Stomach (tissue), 19 donors: ENCODE measurements around the gene CPLX4. TPM values are rescaled to one million over a fixed set of nuclear protein-coding genes. Genes with fewer than 3 reads are reported as not detected.
A peak's percentile ranks its signal among the peaks of the same experiment; 100 is the strongest.

ENCODE experiments used
- DNase-seq, 2 donors: peaks; one replicate each; pipeline versions ENCODE4 v3.0.0 to v3.0.0-alpha.2; 2013 to 2019
- H3K27ac ChIP-seq, 5 donors: fragments of 200-600 bp in 4 of 5; sonication (generic) in 4 of 5; one replicate each; pipeline ENCODE4 v1.5.1; 2013 to 2019; ENCODE audit warnings: mild to moderate bottlenecking in 1 of 5, moderate library complexity in 1 of 5
- H3K27me3 ChIP-seq, 3 donors: fragments of 200-600 bp; sonication (generic); one replicate each; pipeline ENCODE4 v1.5.1; 2017 to 2019; ENCODE audit warnings: mixed run types in 1 of 3
- H3K36me3 ChIP-seq, 4 donors: fragments of 200-600 bp; sonication (generic); 1 replicate in 3 of 4; 2 replicates in 1 of 4; pipeline ENCODE4 v1.5.1; 2016 to 2019
- H3K4me1 ChIP-seq, 4 donors: fragments of 200-600 bp; sonication (generic); one replicate each; pipeline ENCODE4 v1.5.1; 2016 to 2019
- H3K4me3 ChIP-seq, 4 donors: fragments of 200-600 bp; sonication (generic) in 3 of 4; one replicate each; pipeline ENCODE4 v1.5.1; 2016 to 2019; ENCODE audit warnings: mild to moderate bottlenecking in 1 of 4
- H3K9me3 ChIP-seq, 4 donors: fragments of 200-600 bp; sonication (generic); one replicate each; pipeline ENCODE4 v1.5.1; 2016 to 2019
- CTCF ChIP-seq, 7 experiments: fragments of 450-650 bp in 4 of 7; fragments of 200-600 bp in 3 of 7; sonication (generic) in 3 of 7; IDR thresholded peaks; one replicate each; pipeline ENCODE4 v1.5.1; 2016 to 2019; ENCODE audit warnings: antibody characterized with exemption in 7 of 7, control low read depth in 2 of 7, mild to moderate bottlenecking in 1 of 7
- EP300 ChIP-seq: sonication (generic); formaldehyde crosslinking; IDR thresholded peaks from one replicate; pipeline ENCODE4 v1.6.1; 2017; ENCODE audit warnings: antibody characterized with exemption
- POLR2A ChIP-seq, 4 donors: fragments of 450-650 bp; IDR thresholded peaks; one replicate each; pipeline ENCODE4 v1.6.1; 2016; ENCODE audit warnings: antibody characterized with exemption in 4 of 4, control low read depth in 2 of 4, mild to moderate bottlenecking in 1 of 4, moderate library complexity in 1 of 4
- POLR2AphosphoS5 ChIP-seq, 3 donors: sonication (generic); formaldehyde crosslinking; IDR thresholded peaks; one replicate each; pipeline ENCODE4 v1.6.1; 2016; ENCODE audit warnings: antibody characterized with exemption in 3 of 3
- WGBS, 5 donors: extraction: QIAGEN DNeasy Blood & Tissue Kit in 3 of 5; methylation state at CpG; one replicate each; pipeline versions ENCODE4 v1.1.5 to v1.1.7; 2013 to 2018; 5-methylcytosine and 5-hydroxymethylcytosine counted together
- intact Hi-C: fragments of 100-400 bp; cut with DNase I; formaldehyde crosslinking; loops from one replicate; pipeline ENCODE4 v1.15.1; 2023; ENCODE audit warnings: low total_unique reads
- long read RNA-seq, 10 donors: transcript quantifications; one replicate each; lab custom pipeline, GENCODE V29; 2026
- polyA plus RNA-seq, 3 donors: library from polyadenylated mRNA; stranded (reverse); fragments of 200-250 nt; gene quantifications; one replicate each; pipeline ENCODE4 v1.2.3, GENCODE V29; 2013
- total RNA-seq, 5 donors: library from RNA; depleted of rRNA; stranded (reverse); fragments of >200 nt; gene quantifications; one replicate each; pipeline versions ENCODE4 v1.1.0 to v1.2.3, GENCODE V29; 2014 to 2016
- donor health status: healthy with polysubstance abuse.
- donor health status: Bipolar disorder and iron deficiency.
- donor health status: healthy.

The CPLX4 gene
- total RNA-seq: not detected
- polyA plus RNA-seq: not detected
- long read RNA-seq, donor 1: 0 reads
- long read RNA-seq, donor 2: 0 reads
- long read RNA-seq, donor 3: 0 reads
- long read RNA-seq, donor 4: 0 reads
- long read RNA-seq, donor 5: 0 reads
- long read RNA-seq, donor 6: 0 reads
- long read RNA-seq, donor 7: 0 reads
- long read RNA-seq, donor 8: 0 reads
- long read RNA-seq, donor 9: 0 reads
- long read RNA-seq, donor 10: 0 reads

GRCh38 chr18:59318460-59319050, at the start of gene CPLX4:
TSS of gene CPLX4 (minus strand) at chr18:59318649. CDS start at chr18:59318462, 187 bp downstream.
- H3K36me3 ChIP-seq: no peaks in the 10 kb centered on the region
- no peaks in the 10 kb centered on the region for H3K27me3 ChIP-seq
- H3K4me3 ChIP-seq: no peak within 1 kb of the TSS
- intact Hi-C loops: loop anchor here (10.0 kb wide), 1 partner anchor 66 kb away; no protein-coding TSS in a partner anchor
- no peaks in the 10 kb centered on the region for H3K4me1 ChIP-seq
- TF ChIP-seq EP300 (no peak), POLR2AphosphoS5 (IDR thresholded peaks at IDR 0.05) (no peak), POLR2A (IDR thresholded peaks at IDR 0.05) (no peak), CTCF (IDR thresholded peaks at IDR 0.05) (no peak)
- 81 to 88% (median 85%) methylated on average over 4 of the region's 4 CpGs for WGBS, 5 donors
- no peak for DNase-seq
- no peaks in the 10 kb centered on the region for H3K9me3 ChIP-seq
- H3K27ac ChIP-seq: no peak within 1 kb of the TSS

GRCh38 chr18:59360381-59360780, 41.9 kb upstream of the CPLX4 start:
- Histone ChIP-seq H3K4me1 (peaks cover 0 to 44% (median 25%) of the 10 kb centered on the region in 4 donors), H3K36me3 (peaks cover 0 to 5% (median 3%) of the 10 kb centered on the region in 4 donors), H3K27ac (no peak overlapping the region), H3K27me3 (no peaks in the 10 kb centered on the region), H3K4me3 (no peak overlapping the region), H3K9me3 (no peaks in the 10 kb centered on the region)
- intact Hi-C loops: no loop called here
- WGBS, 5 donors: 91 to 97% (median 96%) methylated on average over 3 of the region's 3 CpGs
- TF ChIP-seq POLR2A (IDR thresholded peaks at IDR 0.05): no peak
- no peak for TF ChIP-seq POLR2AphosphoS5 (IDR thresholded peaks at IDR 0.05)
- TF ChIP-seq CTCF (IDR thresholded peaks at IDR 0.05): no peak
- TF ChIP-seq EP300: no peak
- no peak for DNase-seq

- H3K4me1 ChIP-seq: peaks cover 0 to 44% (median 25%) of the 10 kb centered on the region in 4 donors
- WGBS, 5 donors: 4 to 9% (median 4%) methylated on average over 4 of the region's 4 CpGs
- no peaks in the 10 kb centered on the region for H3K9me3 ChIP-seq
- no peak for DNase-seq
- TF ChIP-seq EP300: no peak
- no peak for TF ChIP-seq POLR2AphosphoS5 (IDR thresholded peaks at IDR 0.05)
- no peak for TF ChIP-seq POLR2A (IDR thresholded peaks at IDR 0.05)
- no peak for TF ChIP-seq CTCF (IDR thresholded peaks at IDR 0.05)
- intact Hi-C loops: no loop called here
- H3K27ac ChIP-seq: peak overlapping the region; percentile 90 to 94 (median 93)
- peaks cover 0 to 13% (median 12%) of the 10 kb centered on the region in 4 donors for H3K36me3 ChIP-seq
- H3K27me3 ChIP-seq: no peaks in the 10 kb centered on the region
- peak overlapping the region; percentile 65 to 95 (median 89) for H3K4me3 ChIP-seq
Observed at GRCh38 chr18:59359576-59359952, 41.1 kb upstream of the CPLX4 start.

GRCh38 chr18:59358712-59359575, 40.5 kb upstream of the CPLX4 start, which contains the start of gene LMAN1:
TSS of gene LMAN1 (minus strand) at chr18:59359265. CDS start at chr18:59359244, 21 bp downstream.
- H3K9me3 ChIP-seq: no peaks in the 10 kb centered on the region
- no peaks in the 10 kb centered on the region for H3K27me3 ChIP-seq
- WGBS, 5 donors: 0 to 1% (median 0%) methylated on average over 18 to 76 of the region's 76 CpGs
- intact Hi-C loops: no loop called here
- H3K36me3 ChIP-seq: peaks cover 0 to 19% (median 18%) of the 10 kb centered on the region in 4 donors
- peaks cover 0 to 44% (median 25%) of the 10 kb centered on the region in 4 donors for H3K4me1 ChIP-seq
- DNase-seq: peak; percentile 95 to 99
- peak within 1 kb of the TSS; percentile 90 to 94 (median 93) for H3K27ac ChIP-seq
- H3K4me3 ChIP-seq: peak within 1 kb of the TSS; percentile 65 to 95 (median 89)
- TF ChIP-seq POLR2AphosphoS5 (IDR thresholded peaks at IDR 0.05) (peak in 1 of 3 donors; percentile 62), EP300 (no peak)
